Gastroesophageal sphincter (tissue), 4 donors: ENCODE results near the gene PARD3B. TPM values are rescaled to one million over a fixed set of nuclear protein-coding genes. Genes with fewer than 3 reads are reported as not detected.

Experiments used
- ATAC-seq: fragments of 150-250 bp; one replicate; pipeline ENCODE4 v1.9.1; 2016; ENCODE audit warnings: mild to moderate bottlenecking, moderate library complexity
- H3K27ac ChIP-seq, 4 donors: fragments of 200-600 bp; sonication (generic) in 3 of 4; 1 replicate in 3 of 4; 2 replicates in 1 of 4; pipeline ENCODE4 v1.5.1; 2016 to 2019
- H3K27me3 ChIP-seq: fragments of 200-600 bp; sonication (generic); one replicate; pipeline ENCODE4 v1.5.1; 2019
- H3K36me3 ChIP-seq, 2 donors: fragments of 200-600 bp; sonication (generic); one replicate each; pipeline ENCODE4 v1.5.1; 2019; ENCODE audit warnings: control low read depth in 1 of 2
- H3K4me1 ChIP-seq, 3 donors: fragments of 200-600 bp; sonication (generic); 1 replicate in 2 of 3; 2 replicates in 1 of 3; pipeline ENCODE4 v1.5.1; 2016 to 2019; ENCODE audit warnings: control low read depth in 2 of 3
- H3K4me3 ChIP-seq, 2 donors: fragments of 200-600 bp; sonication (generic); one replicate each; pipeline ENCODE4 v1.5.1; 2019; ENCODE audit warnings: mild to moderate bottlenecking in 1 of 2, moderate library complexity in 1 of 2
- H3K9me3 ChIP-seq, 3 donors: fragments of 200-600 bp; sonication (generic); one replicate each; pipeline ENCODE4 v1.5.1; 2017 to 2019; ENCODE audit warnings: control low read depth in 2 of 3
- EP300 ChIP-seq: sonication (generic); formaldehyde crosslinking; IDR thresholded peaks from one replicate; pipeline ENCODE4 v1.6.1; 2017; ENCODE audit warnings: antibody characterized with exemption, mild to moderate bottlenecking
- POLR2A ChIP-seq, 2 donors: fragments of 450-650 bp; IDR thresholded peaks; one replicate each; pipeline ENCODE4 v1.6.1; 2017; ENCODE audit warnings: antibody characterized with exemption in 2 of 2, mild to moderate bottlenecking in 2 of 2, moderate library complexity in 1 of 2
- POLR2AphosphoS5 ChIP-seq: sonication (generic); formaldehyde crosslinking; IDR thresholded peaks from one replicate; pipeline ENCODE4 v1.6.1; 2017; ENCODE audit warnings: antibody characterized with exemption
- WGBS, 2 donors: methylation state at CpG; one replicate each; pipeline ENCODE4 v1.1.5; 2018; ENCODE audit warnings: low coverage in 1 of 2; 5-methylcytosine and 5-hydroxymethylcytosine counted together
- total RNA-seq, 4 donors: library from RNA; depleted of rRNA; stranded (reverse); fragments of >200 nt; gene quantifications; one replicate each; pipeline ENCODE4 v1.1.0, GENCODE V29; 2016
- TF ChIP-seq, protein P1 (sequence below), 4 experiments: fragments of 200-600 bp in 2 of 4; fragments of 450-650 bp in 2 of 4; sonication (generic) in 1 of 4; IDR thresholded peaks; one replicate each; pipeline ENCODE4 v1.5.1; 2017 to 2019; ENCODE audit warnings: antibody characterized with exemption in 4 of 4, mild to moderate bottlenecking in 2 of 4, moderate library complexity in 2 of 4

PARD3B gene
- total RNA-seq, 4 donors from 2014 or later = 29.6 to 42.2 (median 41.0) TPM

DNA sequence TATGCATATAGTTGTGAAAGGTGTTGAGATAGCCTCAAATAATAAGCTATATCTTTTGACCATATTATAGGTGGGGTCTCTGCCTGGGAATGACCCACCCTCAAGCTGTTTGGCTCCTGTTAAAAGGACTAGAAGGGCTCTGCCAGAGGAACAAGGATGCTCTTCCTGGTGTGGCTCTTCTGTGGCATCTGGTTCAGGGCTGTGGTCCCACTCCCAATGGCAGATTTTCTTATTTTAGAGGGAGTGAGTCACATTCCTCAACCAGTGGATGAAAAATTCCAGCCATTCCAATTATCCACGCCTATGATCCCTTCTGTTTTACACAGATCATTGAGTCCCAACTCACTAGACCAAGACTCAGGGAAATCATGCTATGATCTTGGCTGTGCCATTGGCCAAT lies 119.9 kb downstream of the PARD3B start:
- Histone ChIP-seq H3K27ac (peak overlapping the region in 3 of 4 donors; percentile 24 to 56 (median 40)), H3K36me3 (no peaks in the 10 kb centered on the region), H3K4me1 (peaks cover 5 to 35% (median 8%) of the 10 kb centered on the region in 3 donors), H3K4me3 (no peak overlapping the region), H3K9me3 (no peaks in the 10 kb centered on the region), H3K27me3 (no peaks in the 10 kb centered on the region)
- TF ChIP-seq POLR2AphosphoS5 = no peak
- TF ChIP-seq, protein P1, sequence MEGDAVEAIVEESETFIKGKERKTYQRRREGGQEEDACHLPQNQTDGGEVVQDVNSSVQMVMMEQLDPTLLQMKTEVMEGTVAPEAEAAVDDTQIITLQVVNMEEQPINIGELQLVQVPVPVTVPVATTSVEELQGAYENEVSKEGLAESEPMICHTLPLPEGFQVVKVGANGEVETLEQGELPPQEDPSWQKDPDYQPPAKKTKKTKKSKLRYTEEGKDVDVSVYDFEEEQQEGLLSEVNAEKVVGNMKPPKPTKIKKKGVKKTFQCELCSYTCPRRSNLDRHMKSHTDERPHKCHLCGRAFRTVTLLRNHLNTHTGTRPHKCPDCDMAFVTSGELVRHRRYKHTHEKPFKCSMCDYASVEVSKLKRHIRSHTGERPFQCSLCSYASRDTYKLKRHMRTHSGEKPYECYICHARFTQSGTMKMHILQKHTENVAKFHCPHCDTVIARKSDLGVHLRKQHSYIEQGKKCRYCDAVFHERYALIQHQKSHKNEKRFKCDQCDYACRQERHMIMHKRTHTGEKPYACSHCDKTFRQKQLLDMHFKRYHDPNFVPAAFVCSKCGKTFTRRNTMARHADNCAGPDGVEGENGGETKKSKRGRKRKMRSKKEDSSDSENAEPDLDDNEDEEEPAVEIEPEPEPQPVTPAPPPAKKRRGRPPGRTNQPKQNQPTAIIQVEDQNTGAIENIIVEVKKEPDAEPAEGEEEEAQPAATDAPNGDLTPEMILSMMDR (IDR thresholded peaks at IDR 0.05) = no peak
- TF ChIP-seq POLR2A (IDR thresholded peaks at IDR 0.05) = no peak
- no peak for TF ChIP-seq EP300
- WGBS, 2 donors = 56 to 71% methylated on average over 1 of the region's 1 CpG
- peak; percentile 77 for ATAC-seq

DNA sequence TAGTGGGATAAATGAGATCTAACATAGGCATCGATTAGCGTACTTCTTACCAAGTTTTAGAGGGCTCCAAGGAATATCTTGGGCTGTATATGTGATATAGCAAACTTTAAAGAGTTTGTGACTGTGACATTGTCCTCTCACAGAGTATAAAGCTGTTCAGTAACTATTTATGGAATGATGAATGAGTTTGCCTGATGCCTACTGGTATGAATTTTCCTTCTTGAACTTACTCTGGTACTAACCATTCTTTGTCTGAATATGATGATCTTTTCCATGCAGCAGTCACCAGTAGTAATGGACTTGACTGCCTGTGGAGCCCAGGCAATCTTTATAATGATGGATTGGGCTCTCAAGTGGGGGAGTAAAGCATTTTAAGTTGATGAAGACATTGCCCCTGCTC lies 120.5 kb downstream of the PARD3B start:
- TF ChIP-seq EP300 = no peak
- TF ChIP-seq POLR2A (IDR thresholded peaks at IDR 0.05) = no peak
- no peak for TF ChIP-seq POLR2AphosphoS5
- TF ChIP-seq, protein P1 (IDR thresholded peaks at IDR 0.05) = no peak
- H3K4me3 ChIP-seq = no peak overlapping the region
- no peaks in the 10 kb centered on the region for H3K9me3 ChIP-seq
- no peaks in the 10 kb centered on the region for H3K36me3 ChIP-seq
- WGBS, 2 donors = 91 to 97% methylated on average over 2 of the region's 2 CpGs
- H3K4me1 ChIP-seq = peaks cover 5 to 35% (median 8%) of the 10 kb centered on the region in 3 donors
- no peaks in the 10 kb centered on the region for H3K27me3 ChIP-seq
- no peak for ATAC-seq
- H3K27ac ChIP-seq = peak overlapping the region in 2 of 4 donors; percentile 12 to 56

DNA sequence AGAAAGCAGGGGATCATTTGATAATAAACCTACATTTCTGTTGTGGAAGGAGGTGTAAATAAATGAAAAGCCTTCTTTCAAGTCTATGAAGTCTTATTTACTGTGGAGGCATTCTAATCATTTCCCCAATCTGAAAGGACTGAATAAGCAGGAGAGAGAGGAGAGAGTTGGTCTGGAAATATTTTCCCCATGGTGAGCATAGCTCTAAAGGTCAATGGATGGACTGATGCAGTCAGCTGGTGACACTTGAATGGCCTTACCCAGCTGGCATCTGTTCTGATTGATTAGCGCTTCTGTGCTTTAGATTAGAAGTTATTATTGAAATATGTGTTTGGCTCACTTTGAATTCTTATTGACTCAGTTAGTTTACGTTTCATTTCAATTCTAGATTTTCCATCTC lies 122.7 kb downstream of the PARD3B start:
- no peak overlapping the region for H3K27ac ChIP-seq
- no peaks in the 10 kb centered on the region for H3K9me3 ChIP-seq

DNA sequence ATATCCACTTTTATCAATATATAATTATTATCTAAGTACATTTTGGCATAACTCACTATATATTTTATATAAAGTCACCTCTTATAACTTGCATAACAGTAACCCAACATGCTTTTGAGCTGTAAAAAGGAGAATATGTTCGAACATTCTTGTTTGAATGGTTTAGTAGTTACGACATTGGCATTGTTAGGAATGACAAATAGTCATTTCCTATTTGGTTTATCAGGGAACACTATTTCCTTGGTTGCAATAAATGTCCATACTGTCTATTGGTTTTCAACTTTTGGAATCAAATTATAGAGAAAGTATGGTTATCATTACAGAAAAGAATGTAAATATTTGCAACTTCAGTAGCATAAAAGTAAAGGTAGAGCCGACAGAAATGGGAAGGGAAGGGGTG lies 124.1 kb downstream of the PARD3B start:
- no peak for ATAC-seq
- peaks cover 5 to 31% (median 8%) of the 10 kb centered on the region in 3 donors for H3K4me1 ChIP-seq
- H3K9me3 ChIP-seq = no peaks in the 10 kb centered on the region
- H3K4me3 ChIP-seq = no peak overlapping the region
- no peaks in the 10 kb centered on the region for H3K36me3 ChIP-seq
- TF ChIP-seq POLR2A (IDR thresholded peaks at IDR 0.05) (no peak), EP300 (no peak), POLR2AphosphoS5 (no peak)
- TF ChIP-seq, protein P1 (IDR thresholded peaks at IDR 0.05) = no peak
- no peak overlapping the region for H3K27ac ChIP-seq
- 63 to 69% methylated on average over 3 of the region's 3 CpGs for WGBS, 2 donors
- no peaks in the 10 kb centered on the region for H3K27me3 ChIP-seq

More for the DNA sequence above, 122.7 kb downstream of the PARD3B start:
- 84 to 91% methylated on average over 2 of the region's 2 CpGs for WGBS, 2 donors
- Histone ChIP-seq H3K4me1 (peaks cover 5 to 35% (median 8%) of the 10 kb centered on the region in 3 donors), H3K36me3 (no peaks in the 10 kb centered on the region), H3K4me3 (no peak overlapping the region), H3K27me3 (no peaks in the 10 kb centered on the region)
- TF ChIP-seq EP300 (no peak), POLR2AphosphoS5 (no peak), POLR2A (IDR thresholded peaks at IDR 0.05) (no peak)
- TF ChIP-seq, protein P1 (IDR thresholded peaks at IDR 0.05) = no peak
- ATAC-seq = no peak

DNA sequence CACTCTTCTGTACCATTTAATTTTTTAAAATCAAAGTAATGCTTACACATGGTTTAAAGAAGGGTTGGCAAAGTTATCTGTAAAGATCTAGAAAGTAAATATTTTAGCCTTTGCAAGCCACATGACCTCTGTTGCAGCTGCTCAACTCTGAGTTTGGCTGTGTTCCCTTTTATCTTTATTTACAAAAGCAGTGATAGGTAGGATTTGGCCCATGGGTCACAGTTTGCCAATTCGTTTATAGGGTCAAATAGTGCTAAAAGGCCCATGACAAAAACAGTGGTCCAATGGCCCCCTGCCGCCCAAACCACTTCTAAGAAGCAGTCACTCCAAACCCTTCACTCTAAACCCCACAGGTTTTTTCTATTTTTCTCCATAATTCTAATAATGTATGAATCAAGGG lies 124.8 kb downstream of the PARD3B start:
- Histone ChIP-seq H3K27ac (no peak overlapping the region), H3K9me3 (no peaks in the 10 kb centered on the region), H3K4me1 (peaks cover 2 to 23% (median 6%) of the 10 kb centered on the region in 3 donors), H3K27me3 (no peaks in the 10 kb centered on the region), H3K4me3 (no peak overlapping the region), H3K36me3 (no peaks in the 10 kb centered on the region)
- ATAC-seq = no peak
- TF ChIP-seq, protein P1 (IDR thresholded peaks at IDR 0.05) = no peak
- TF ChIP-seq POLR2AphosphoS5 = no peak
- TF ChIP-seq EP300 = no peak
- no peak for TF ChIP-seq POLR2A (IDR thresholded peaks at IDR 0.05)
- 48 to 100% methylated on average over 1 to 2 of the region's 2 CpGs for WGBS, 2 donors
